Cardiac muscle cell (in vitro differentiated cells and primary cell): ENCODE data around the gene PRKCH. TPM values are rescaled to one million over a fixed set of nuclear protein-coding genes. Genes with fewer than 3 reads are reported as not detected.

Experiments
- DNase-seq, 2 donors: peaks; one replicate each; pipeline versions ENCODE4 v3.0.0 to v3.0.0-alpha.2; 2010 to 2017; ENCODE audit warnings: low read depth in 1 of 2, low spot score in 1 of 2
- H3K27ac ChIP-seq: fragments of 200-600 bp; sonication (generic); 2 replicates; pipeline ENCODE4 v1.5.1; 2016
- H3K27me3 ChIP-seq: fragments of 200-600 bp; sonication (generic); 2 replicates; pipeline ENCODE4 v1.6.0; 2016; ENCODE audit warnings: control low read depth
- H3K36me3 ChIP-seq: fragments of 200-600 bp; sonication (generic); 2 replicates; pipeline ENCODE4 v1.5.1; 2016; ENCODE audit warnings: control low read depth
- H3K4me1 ChIP-seq: fragments of 200-600 bp; sonication (generic); 2 replicates; pipeline ENCODE4 v1.8.1; 2017; ENCODE audit warnings: low read depth, mild to moderate bottlenecking, mixed run types
- H3K4me3 ChIP-seq: fragments of 200-600 bp; sonication (generic); 2 replicates; pipeline ENCODE4 v1.5.1; 2016; ENCODE audit warnings: mild to moderate bottlenecking
- H3K9me3 ChIP-seq: fragments of 200-600 bp; sonication (generic); 2 replicates; pipeline ENCODE4 v1.5.1; 2017; ENCODE audit warnings: low read depth, mild to moderate bottlenecking, control low read depth
- CTCF ChIP-seq: IDR thresholded peaks from 2 replicates; pipeline ENCODE4 v1.5.1; 2012; ENCODE audit warnings: low read depth, mild to moderate bottlenecking, low read length
- polyA plus RNA-seq: library from polyadenylated mRNA; unstranded; fragments of >200 nt; fragmentation: Nextera tagmentation; extraction: Ambion mirVana; gene quantifications from 2 replicates; pipeline ENCODE4 v1.2.1, GENCODE V29; 2016
- total RNA-seq: library from RNA; depleted of rRNA; stranded (reverse); fragments of >200 nt; gene quantifications from 2 replicates; pipeline ENCODE4 v1.2.3, GENCODE V29; 2016

PRKCH gene
- total and polyA plus RNA-seq, 2 experiments from 2014 or later: 51.0 to 128 TPM

GRCh38 chr14:61561657-61562276 lies 240.4 kb downstream of the PRKCH start:
- Histone ChIP-seq H3K27me3 (no peaks in the 10 kb centered on the region), H3K36me3 (no peaks in the 10 kb centered on the region), H3K4me3 (no peak overlapping the region), H3K4me1 (peaks cover 45% of the 10 kb centered on the region), H3K27ac (peak overlapping the region; percentile 89), H3K9me3 (no peaks in the 10 kb centered on the region)
- no peak for TF ChIP-seq CTCF
- DNase-seq: peak; percentile 49 to 99

- H3K27me3 ChIP-seq: no peaks in the 10 kb centered on the region
- DNase-seq: peak in 1 of 2 donors; percentile 97
- H3K4me1 ChIP-seq: peaks cover 48% of the 10 kb centered on the region
- TF ChIP-seq CTCF: no peak
- no peaks in the 10 kb centered on the region for H3K9me3 ChIP-seq
- no peaks in the 10 kb centered on the region for H3K36me3 ChIP-seq
- no peak overlapping the region for H3K4me3 ChIP-seq
- H3K27ac ChIP-seq: peak overlapping the region; percentile 89
These were observed 241.2 kb downstream of the PRKCH start for GRCh38 chr14:61562321-61563161.

GRCh38 chr14:61563162-61563511 lies 241.8 kb downstream of the PRKCH start:
- Histone ChIP-seq H3K27ac (no peak overlapping the region), H3K9me3 (no peaks in the 10 kb centered on the region), H3K27me3 (no peaks in the 10 kb centered on the region), H3K36me3 (no peaks in the 10 kb centered on the region), H3K4me1 (peaks cover 52% of the 10 kb centered on the region), H3K4me3 (no peak overlapping the region)
- no peak for DNase-seq
- no peak for TF ChIP-seq CTCF

GRCh38 chr14:61563880-61564617 lies 242.7 kb downstream of the PRKCH start:
- no peak for DNase-seq
- Histone ChIP-seq H3K4me1 (peaks cover 62% of the 10 kb centered on the region), H3K4me3 (no peak overlapping the region), H3K36me3 (no peaks in the 10 kb centered on the region), H3K9me3 (no peaks in the 10 kb centered on the region), H3K27me3 (no peaks in the 10 kb centered on the region), H3K27ac (peak overlapping the region; percentile 46)
- no peak for TF ChIP-seq CTCF

- TF ChIP-seq CTCF: no peak
- DNase-seq: peak in 1 of 2 donors; percentile 93
- H3K9me3 ChIP-seq: no peaks in the 10 kb centered on the region
- peaks cover 62% of the 10 kb centered on the region for H3K4me1 ChIP-seq
- no peaks in the 10 kb centered on the region for H3K36me3 ChIP-seq
- H3K4me3 ChIP-seq: no peak overlapping the region
- peak overlapping the region; percentile 46 for H3K27ac ChIP-seq
- no peaks in the 10 kb centered on the region for H3K27me3 ChIP-seq
These were observed 243.3 kb downstream of the PRKCH start for GRCh38 chr14:61564618-61565091.
